RWPE2 (cell line): ENCODE measurements around the gene FGD5.

Experiments used
- ATAC-seq: fragments of 200-7000 bp; cut with Tn5 transposase; 3 replicates; pipeline ENCODE4 v1.9.1; 2021; ENCODE audit warnings: low read depth
- DNase-seq: peaks from one replicate; pipeline ENCODE4 v3.0.0-alpha.2; 2020; ENCODE audit warnings: low spot score
- H3K27ac ChIP-seq: fragments of 450-650 bp; 2 replicates; pipeline ENCODE4 v1.5.1; 2017; ENCODE audit warnings: mild to moderate bottlenecking; ENCODE audit not compliant: poor library complexity, severe bottlenecking
- H3K27me3 ChIP-seq: fragments of 250-450 bp; sonication (Bioruptor Pico); 2 replicates; pipeline ENCODE4 v1.5.1; 2021; ENCODE audit warnings: mild to moderate bottlenecking, moderate library complexity; ENCODE audit not compliant: insufficient read depth, poor library complexity, severe bottlenecking
- H3K36me3 ChIP-seq: fragments of 250-450 bp; sonication (Bioruptor Pico); 2 replicates; pipeline ENCODE4 v1.5.1; 2020; ENCODE audit warnings: low read depth, mild to moderate bottlenecking, moderate library complexity
- H3K4me1 ChIP-seq: fragments of 250-450 bp; sonication (Bioruptor Pico); 2 replicates; pipeline ENCODE4 v1.5.1; 2021; ENCODE audit warnings: mild to moderate bottlenecking, moderate library complexity; ENCODE audit not compliant: insufficient read depth, poor library complexity, severe bottlenecking
- H3K4me3 ChIP-seq: fragments of 250-450 bp; sonication (Bioruptor Pico); 2 replicates; pipeline ENCODE4 v1.5.1; 2021; ENCODE audit warnings: mild to moderate bottlenecking, moderate library complexity; ENCODE audit not compliant: severe bottlenecking
- H3K9me3 ChIP-seq: fragments of 250-450 bp; sonication (Bioruptor Pico); 2 replicates; pipeline ENCODE4 v1.5.1; 2021; ENCODE audit warnings: mild to moderate bottlenecking, moderate library complexity; ENCODE audit not compliant: severe bottlenecking
- TF ChIP-seq, protein P1 (sequence below): fragments of 450-650 bp; IDR thresholded peaks from one replicate; pipeline ENCODE4 v1.5.1; 2017; ENCODE audit warnings: mild to moderate bottlenecking, moderate library complexity; ENCODE audit not compliant: poor library complexity, severe bottlenecking

The FGD5 gene

GRCh38 chr3:14980689-14981088 is 161.9 kb downstream of the FGD5 start:
- ATAC-seq (no peak), DNase-seq (no peak)
- no peaks in the 10 kb centered on the region for H3K9me3 ChIP-seq
- TF ChIP-seq, protein P1, sequence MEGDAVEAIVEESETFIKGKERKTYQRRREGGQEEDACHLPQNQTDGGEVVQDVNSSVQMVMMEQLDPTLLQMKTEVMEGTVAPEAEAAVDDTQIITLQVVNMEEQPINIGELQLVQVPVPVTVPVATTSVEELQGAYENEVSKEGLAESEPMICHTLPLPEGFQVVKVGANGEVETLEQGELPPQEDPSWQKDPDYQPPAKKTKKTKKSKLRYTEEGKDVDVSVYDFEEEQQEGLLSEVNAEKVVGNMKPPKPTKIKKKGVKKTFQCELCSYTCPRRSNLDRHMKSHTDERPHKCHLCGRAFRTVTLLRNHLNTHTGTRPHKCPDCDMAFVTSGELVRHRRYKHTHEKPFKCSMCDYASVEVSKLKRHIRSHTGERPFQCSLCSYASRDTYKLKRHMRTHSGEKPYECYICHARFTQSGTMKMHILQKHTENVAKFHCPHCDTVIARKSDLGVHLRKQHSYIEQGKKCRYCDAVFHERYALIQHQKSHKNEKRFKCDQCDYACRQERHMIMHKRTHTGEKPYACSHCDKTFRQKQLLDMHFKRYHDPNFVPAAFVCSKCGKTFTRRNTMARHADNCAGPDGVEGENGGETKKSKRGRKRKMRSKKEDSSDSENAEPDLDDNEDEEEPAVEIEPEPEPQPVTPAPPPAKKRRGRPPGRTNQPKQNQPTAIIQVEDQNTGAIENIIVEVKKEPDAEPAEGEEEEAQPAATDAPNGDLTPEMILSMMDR: no peak
- no peaks in the 10 kb centered on the region for H3K4me1 ChIP-seq
- H3K27ac ChIP-seq: no peak overlapping the region
- peaks cover 8% of the 10 kb centered on the region for H3K36me3 ChIP-seq
- H3K4me3 ChIP-seq: no peak overlapping the region
- H3K27me3 ChIP-seq: no peaks in the 10 kb centered on the region
